ENCODE measurements around the gene KAT2A.

Gene KAT2A

DNA sequence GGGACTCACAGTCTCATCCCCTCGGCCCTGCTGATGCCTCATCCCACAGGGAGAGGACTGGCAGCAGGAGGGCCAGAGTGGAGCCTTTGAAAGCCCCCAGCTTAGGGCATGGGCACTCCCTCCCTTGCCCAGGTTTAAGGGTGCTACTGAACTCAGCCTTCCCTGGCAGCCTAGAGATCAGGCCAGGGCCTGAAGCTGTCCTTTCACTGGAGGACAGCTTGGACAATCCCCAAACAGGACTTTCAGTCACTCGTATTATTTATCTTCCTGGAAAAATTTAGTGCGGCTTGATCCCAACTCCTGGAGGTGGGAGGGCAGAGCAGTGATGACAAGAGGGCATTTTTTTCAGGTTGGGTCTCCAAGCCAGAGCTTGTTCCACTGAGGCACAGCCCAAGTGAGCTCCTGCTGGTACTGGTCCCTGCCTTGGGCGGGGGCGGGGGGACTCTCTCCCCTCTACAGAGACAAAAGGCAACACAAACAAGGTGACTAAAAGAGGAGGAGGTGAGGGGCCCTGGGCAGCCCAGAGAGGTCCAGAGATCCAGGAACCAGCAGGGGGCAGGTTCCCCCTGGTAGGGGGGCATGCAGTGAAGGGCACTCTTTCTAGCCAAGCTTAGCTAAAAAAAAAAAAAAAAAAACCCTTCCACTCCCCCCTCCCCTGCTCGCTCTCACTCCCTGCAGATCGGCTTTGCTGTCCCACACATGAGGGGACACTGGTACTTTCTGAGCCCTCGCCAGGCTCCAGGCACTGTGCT is 24.6 kb downstream of the KAT2A start:
- Histone ChIP-seq H4K20me1 (ENCODE audit: insufficient read depth, low read length) (peaks cover 50% of the 10 kb centered on the region), H3K4me2 (ENCODE audit: low read length) (peak overlapping the region; percentile 97), H3K4me1 (ENCODE audit: low read length) (peaks cover 43% of the 10 kb centered on the region), H3K79me2 (ENCODE audit: low read length) (peaks cover 67% of the 10 kb centered on the region), H3K27me3 (ENCODE audit: low read depth, low read length) (no peaks in the 10 kb centered on the region), H3K9ac (ENCODE audit: low read length) (peak overlapping the region; percentile 100), H3K4me3 (ENCODE audit: low read length) (peak overlapping the region; percentile 97), H2AFZ (ENCODE audit: low read depth, low read length) (no peak overlapping the region), H3K27ac (ENCODE audit: low read length) (peak overlapping the region; percentile 97), H3K9me3 (ENCODE audit: insufficient read depth, low read length) (no peaks in the 10 kb centered on the region), H3K36me3 (replicated peaks; ENCODE audit: low read depth, low read length) (peaks cover 30% of the 10 kb centered on the region)
- TF ChIP-seq EZH2phosphoT487 (IDR thresholded peaks at IDR 0.05; ENCODE audit: low read depth), result no peak
- TF ChIP-seq CTCF (IDR thresholded peaks at IDR 0.05; ENCODE audit: low read depth, low read length), result peak; percentile 39

- peaks cover 66% of the 10 kb centered on the region for H4K20me1 ChIP-seq (ENCODE audit: insufficient read depth, low read length)
- no peak overlapping the region for H3K9ac ChIP-seq (ENCODE audit: low read length)
- H3K79me2 ChIP-seq (ENCODE audit: low read length), result peaks cover 87% of the 10 kb centered on the region
- H3K27ac ChIP-seq (ENCODE audit: low read length), result no peak overlapping the region
- H3K4me1 ChIP-seq (ENCODE audit: low read length), result peaks cover 37% of the 10 kb centered on the region
- H3K4me3 ChIP-seq (ENCODE audit: low read length), result no peak overlapping the region
- no peaks in the 10 kb centered on the region for H3K27me3 ChIP-seq (ENCODE audit: low read depth, low read length)
- no peaks in the 10 kb centered on the region for H3K9me3 ChIP-seq (ENCODE audit: insufficient read depth, low read length)
- H2AFZ ChIP-seq (ENCODE audit: low read depth, low read length), result no peak overlapping the region
- TF ChIP-seq CTCF (IDR thresholded peaks at IDR 0.05; ENCODE audit: low read depth, low read length) (no peak), EZH2phosphoT487 (IDR thresholded peaks at IDR 0.05; ENCODE audit: low read depth) (no peak)
- peak overlapping the region; percentile 97 for H3K4me2 ChIP-seq (ENCODE audit: low read length)
- peaks cover 33% of the 10 kb centered on the region for H3K36me3 ChIP-seq (replicated peaks; ENCODE audit: low read depth, low read length)
Measured at GRCh38 chr17:42094375-42095069, 26.6 kb downstream of the KAT2A start.

DNA sequence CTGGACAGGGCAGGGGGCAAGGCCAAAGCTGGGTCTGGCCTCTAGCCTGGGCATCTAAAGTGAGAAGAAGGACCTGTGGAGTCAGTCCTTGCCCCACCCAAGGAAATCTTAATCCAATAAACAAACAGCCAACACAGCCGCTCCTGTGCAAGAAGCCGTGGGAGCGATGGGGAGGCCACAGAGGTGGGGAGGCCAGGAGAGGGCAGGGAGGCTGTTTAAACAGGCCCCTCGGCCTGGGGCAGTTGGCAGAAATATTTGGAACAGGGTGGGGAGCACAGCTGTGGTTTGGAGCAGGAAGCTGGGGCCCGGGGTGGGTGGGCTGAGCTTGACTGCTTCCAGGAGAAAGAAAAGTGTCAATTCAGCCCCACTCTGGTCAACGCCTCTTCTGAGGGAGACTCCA is 28.2 kb downstream of the KAT2A start:
- no peak overlapping the region for H3K9ac ChIP-seq (ENCODE audit: low read length)
- H2AFZ ChIP-seq (ENCODE audit: low read depth, low read length), result no peak overlapping the region
- H3K9me3 ChIP-seq (ENCODE audit: insufficient read depth, low read length), result no peaks in the 10 kb centered on the region
- H3K4me1 ChIP-seq (ENCODE audit: low read length), result peaks cover 26% of the 10 kb centered on the region
- H3K27ac ChIP-seq (ENCODE audit: low read length), result no peak overlapping the region
- no peak overlapping the region for H3K4me3 ChIP-seq (ENCODE audit: low read length)
- H4K20me1 ChIP-seq (ENCODE audit: insufficient read depth, low read length), result peaks cover 80% of the 10 kb centered on the region
- peaks cover 100% of the 10 kb centered on the region for H3K79me2 ChIP-seq (ENCODE audit: low read length)
- no peaks in the 10 kb centered on the region for H3K27me3 ChIP-seq (ENCODE audit: low read depth, low read length)
- peaks cover 39% of the 10 kb centered on the region for H3K36me3 ChIP-seq (replicated peaks; ENCODE audit: low read depth, low read length)
- no peak overlapping the region for H3K4me2 ChIP-seq (ENCODE audit: low read length)
- TF ChIP-seq EZH2phosphoT487 (IDR thresholded peaks at IDR 0.05; ENCODE audit: low read depth), result no peak
- TF ChIP-seq CTCF (IDR thresholded peaks at IDR 0.05; ENCODE audit: low read depth, low read length), result no peak

- H3K9ac ChIP-seq (ENCODE audit: low read length), result no peak overlapping the region
- no peak overlapping the region for H3K4me2 ChIP-seq (ENCODE audit: low read length)
- no peaks in the 10 kb centered on the region for H3K27me3 ChIP-seq (ENCODE audit: low read depth, low read length)
- peaks cover 33% of the 10 kb centered on the region for H3K36me3 ChIP-seq (replicated peaks; ENCODE audit: low read depth, low read length)
- H3K4me3 ChIP-seq (ENCODE audit: low read length), result no peak overlapping the region
- no peaks in the 10 kb centered on the region for H3K9me3 ChIP-seq (ENCODE audit: insufficient read depth, low read length)
- TF ChIP-seq EZH2phosphoT487 (IDR thresholded peaks at IDR 0.05; ENCODE audit: low read depth) (no peak), CTCF (IDR thresholded peaks at IDR 0.05; ENCODE audit: low read depth, low read length) (no peak)
- peaks cover 100% of the 10 kb centered on the region for H3K79me2 ChIP-seq (ENCODE audit: low read length)
- H3K4me1 ChIP-seq (ENCODE audit: low read length), result peaks cover 21% of the 10 kb centered on the region
- H3K27ac ChIP-seq (ENCODE audit: low read length), result no peak overlapping the region
- H4K20me1 ChIP-seq (ENCODE audit: insufficient read depth, low read length), result peaks cover 87% of the 10 kb centered on the region
- no peak overlapping the region for H2AFZ ChIP-seq (ENCODE audit: low read depth, low read length)
Measured at GRCh38 chr17:42090964-42091790, 30.0 kb downstream of the KAT2A start.
